ENCODE measurements around the gene JMJD1C.

The JMJD1C gene

GRCh38 chr10:63491588-63492316, 26.0 kb upstream of the JMJD1C start:
- no peak overlapping the region for H3K4me3 ChIP-seq (ENCODE audit: low read length)
- peak; percentile 70 for DNase-seq (ENCODE audit: low read depth)
- no peak for TF ChIP-seq CTCF (conservative IDR thresholded peaks at IDR 0.05; ENCODE audit: low read depth, low read length)

GRCh38 chr10:63489838-63490237, 24.1 kb upstream of the JMJD1C start:
- no peak for TF ChIP-seq CTCF (conservative IDR thresholded peaks at IDR 0.05; ENCODE audit: low read depth, low read length)
- DNase-seq (ENCODE audit: low read depth), result no peak
- H3K4me3 ChIP-seq (ENCODE audit: low read length), result no peak overlapping the region

DNA sequence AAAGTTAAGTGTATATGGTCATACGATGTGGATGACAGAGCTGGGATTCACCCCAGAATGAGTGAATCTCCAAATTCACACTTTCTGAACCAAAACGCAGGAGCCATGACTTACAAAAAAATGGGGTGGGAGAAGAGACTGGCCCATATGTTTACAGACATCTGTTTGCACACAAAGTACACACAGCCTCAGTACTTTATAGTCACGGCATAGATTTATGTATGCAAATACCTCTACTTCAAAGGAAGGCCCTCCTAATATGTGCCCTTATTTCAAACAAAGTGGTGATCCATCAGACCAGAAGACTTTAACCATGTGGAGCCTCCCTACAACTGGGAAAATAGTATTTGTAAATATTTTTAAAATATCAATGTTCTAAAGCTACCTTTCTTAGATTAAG, 22.2 kb upstream of the JMJD1C start:
- no peak overlapping the region for H3K4me3 ChIP-seq (ENCODE audit: low read length)
- no peak for TF ChIP-seq CTCF (conservative IDR thresholded peaks at IDR 0.05; ENCODE audit: low read depth, low read length)
- DNase-seq (ENCODE audit: low read depth), result no peak

GRCh38 chr10:63483983-63484382, 18.2 kb upstream of the JMJD1C start:
- DNase-seq (ENCODE audit: low read depth), result no peak
- no peak overlapping the region for H3K4me3 ChIP-seq (ENCODE audit: low read length)
- TF ChIP-seq CTCF (conservative IDR thresholded peaks at IDR 0.05; ENCODE audit: low read depth, low read length), result no peak

DNA sequence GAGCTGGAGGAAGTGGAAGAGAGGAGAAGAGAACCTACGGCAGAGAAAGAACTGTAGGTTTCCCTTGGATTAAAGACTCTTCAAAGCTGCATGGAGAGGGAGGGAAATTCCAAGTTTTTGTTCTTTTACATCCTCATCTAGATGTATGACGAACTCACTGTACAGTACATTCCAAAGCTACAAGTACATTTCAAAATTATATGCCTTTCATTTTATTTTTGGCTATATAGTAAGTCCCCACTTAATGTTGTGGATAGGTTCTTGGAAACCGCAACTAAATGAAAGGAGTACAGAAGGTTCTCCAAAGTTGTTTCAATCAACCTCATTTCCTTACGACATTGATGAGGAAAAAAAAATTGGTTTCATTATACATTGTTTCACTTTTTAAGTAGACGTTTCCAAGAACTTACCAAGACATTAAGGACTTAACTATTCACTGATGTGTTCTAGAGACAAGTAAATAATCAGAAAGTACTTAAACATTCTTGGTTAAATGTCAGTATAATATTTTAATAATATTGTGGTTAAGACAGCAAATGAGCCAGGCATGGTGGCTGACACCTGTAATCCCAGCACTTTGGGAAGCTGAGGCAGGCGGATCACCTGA, 16.1 kb upstream of the JMJD1C start:
- H3K4me3 ChIP-seq (ENCODE audit: low read length), result no peak overlapping the region
- no peak for DNase-seq (ENCODE audit: low read depth)
- TF ChIP-seq CTCF (conservative IDR thresholded peaks at IDR 0.05; ENCODE audit: low read depth, low read length), result no peak

DNA sequence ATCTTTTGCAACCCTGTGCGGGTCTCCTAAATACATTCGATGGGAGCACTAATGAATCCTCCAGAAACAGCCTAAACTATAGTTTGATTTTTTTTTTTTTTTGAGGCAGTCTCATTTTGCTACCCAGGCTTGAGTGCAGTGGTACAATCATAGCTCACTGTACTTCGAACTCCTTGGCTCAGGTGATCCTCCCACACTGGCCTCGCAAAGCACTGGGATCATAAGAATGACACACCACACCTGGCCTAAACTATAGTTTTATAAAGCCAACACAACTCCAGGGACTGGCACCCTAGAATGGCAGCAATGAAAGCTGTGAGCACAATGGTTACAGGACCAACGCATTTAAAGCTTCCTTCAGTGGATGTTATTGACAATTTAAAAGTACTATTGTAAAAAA, 14.5 kb upstream of the JMJD1C start:
- no peak for DNase-seq (ENCODE audit: low read depth)
- H3K4me3 ChIP-seq (ENCODE audit: low read length), result no peak overlapping the region
- no peak for TF ChIP-seq CTCF (conservative IDR thresholded peaks at IDR 0.05; ENCODE audit: low read depth, low read length)

- no peak overlapping the region for H3K4me3 ChIP-seq (ENCODE audit: low read length)
- TF ChIP-seq CTCF (conservative IDR thresholded peaks at IDR 0.05; ENCODE audit: low read depth, low read length), result no peak
- no peak for DNase-seq (ENCODE audit: low read depth)
Measured at GRCh38 chr10:63478564-63478963, 12.8 kb upstream of the JMJD1C start.

Data from retinal pigment epithelial cell (primary cell).